B cell (primary cell): ENCODE measurements around the gene LPIN3. TPM values are rescaled to one million over a fixed set of nuclear protein-coding genes. Genes with fewer than 3 reads are reported as not detected.

ENCODE experiments used
- ATAC-seq: fragments of 200-7000 bp; cut with Tn5 transposase; one replicate; pipeline ENCODE4 v1.10.0; 2021; ENCODE audit warnings: low read depth, mild to moderate bottlenecking, moderate number of reproducible peaks, moderate library complexity
- CTCF ChIA-PET: fragments of 350-600 bp; sonication (Branson Sonifier 250); formaldehyde crosslinking; loops from one replicate; lab custom pipeline; 2021; ENCODE audit warnings: antibody characterized with exemption, inconsistent platforms; lab: Charles Lee
- POLR2A ChIA-PET: fragments of 350-600 bp; sonication (Branson Sonifier 250); formaldehyde crosslinking; loops from one replicate; lab custom pipeline; 2021; ENCODE audit warnings: antibody characterized with exemption; lab: Charles Lee
- DNase-seq: peaks from one replicate; pipeline ENCODE4 v3.0.0; 2013
- H2AFZ ChIP-seq: 2 replicates; pipeline ENCODE4 v1.6.1; 2012; ENCODE audit warnings: mild to moderate bottlenecking, low read depth, low read length; ENCODE audit not compliant: insufficient read depth, poor library complexity, severe bottlenecking
- H3K27ac ChIP-seq, 2 donors: 1 replicate in 1 of 2; 2 replicates in 1 of 2; pipeline ENCODE4 v1.5.1; 2012 to 2013; ENCODE audit warnings: low read length in 2 of 2, mild to moderate bottlenecking in 2 of 2, moderate library complexity in 1 of 2
- H3K27me3 ChIP-seq, 4 experiments: fragments of 200-600 bp in 1 of 4; sonication (generic) in 1 of 4; replicated peaks in 1 of 4; 1 replicate in 2 of 4; 2 replicates in 2 of 4; pipeline versions ENCODE4 v1.6.1 to v1.7.0; 2013 to 2016; ENCODE audit warnings: low read length in 3 of 4, mild to moderate bottlenecking in 2 of 4, mixed read lengths in 1 of 4, moderate library complexity in 1 of 4; ENCODE audit not compliant: insufficient read depth in 4 of 4, control insufficient read depth in 3 of 4; ENCODE audit errors: control extremely low read depth in 1 of 4
- H3K36me3 ChIP-seq, 2 experiments: replicated peaks in 1 of 2; 1 replicate in 1 of 2; 2 replicates in 1 of 2; pipeline versions ENCODE4 v1.6.1 to v1.7.1; 2013; ENCODE audit warnings: low read length in 1 of 2; ENCODE audit not compliant: insufficient read depth in 2 of 2, control insufficient read depth in 1 of 2; ENCODE audit errors: control extremely low read depth in 1 of 2, extremely low read depth in 1 of 2
- H3K4me1 ChIP-seq, 2 donors: fragments of 200-600 bp in 1 of 2; sonication (generic) in 1 of 2; 1 replicate in 1 of 2; 2 replicates in 1 of 2; pipeline versions ENCODE4 v1.5.1 to v1.6.1; 2013 to 2017; ENCODE audit warnings: low read length in 2 of 2; ENCODE audit not compliant: control insufficient read depth in 2 of 2, insufficient read depth in 2 of 2
- H3K4me2 ChIP-seq: replicated peaks from 2 replicates; pipeline ENCODE3; 2012; ENCODE audit warnings: mild to moderate bottlenecking, low read depth, low read length; ENCODE audit not compliant: poor library complexity, severe bottlenecking
- H3K4me3 ChIP-seq, 5 experiments: fragments of 200-600 bp in 1 of 5; sonication (generic) in 1 of 5; 1 replicate in 3 of 5; 2 replicates in 2 of 5; pipeline versions ENCODE4 v1.5.1 to v1.7.0; 2011 to 2016; ENCODE audit warnings: low read length in 4 of 5, mild to moderate bottlenecking in 4 of 5, low read depth in 2 of 5, control low read depth in 1 of 5, moderate library complexity in 1 of 5; ENCODE audit not compliant: insufficient read depth in 1 of 5; ENCODE audit errors: control extremely low read depth in 1 of 5, extremely low read depth in 1 of 5
- H3K79me2 ChIP-seq: fragments of 200-600 bp; sonication (generic); one replicate; pipeline ENCODE4 v1.6.0; 2016; ENCODE audit warnings: low read length; ENCODE audit not compliant: control insufficient read depth, insufficient read depth
- H3K9ac ChIP-seq: fragments of 200-600 bp; sonication (generic); 2 replicates; pipeline ENCODE4 v1.6.1; 2017; ENCODE audit warnings: mild to moderate bottlenecking, low read length, moderate library complexity
- H3K9me3 ChIP-seq, 3 donors: one replicate each; pipeline versions ENCODE4 v1.6.1 to v1.7.1; 2013; ENCODE audit warnings: low read length in 2 of 3; ENCODE audit not compliant: control insufficient read depth in 2 of 3, insufficient read depth in 1 of 3; ENCODE audit errors: control extremely low read depth in 1 of 3
- H4K20me1 ChIP-seq: 2 replicates; pipeline ENCODE4 v1.6.0; 2012; ENCODE audit warnings: mild to moderate bottlenecking, low read length; ENCODE audit not compliant: insufficient read depth, control insufficient read depth, poor library complexity, severe bottlenecking
- H3K27ac Mint-ChIP-seq: one replicate; pipeline ENCODE4 v1.8.0; 2021; ENCODE audit warnings: mixed read lengths
- H3K27me3 Mint-ChIP-seq: one replicate; pipeline ENCODE4 v1.8.0; 2021; ENCODE audit warnings: mixed read lengths
- H3K4me1 Mint-ChIP-seq: one replicate; pipeline ENCODE4 v1.8.0; 2021; ENCODE audit warnings: mixed read lengths
- H3K4me3 Mint-ChIP-seq: one replicate; pipeline ENCODE4 v1.8.0; 2021; ENCODE audit warnings: mixed read lengths
- H3K9me3 Mint-ChIP-seq: one replicate; pipeline ENCODE4 v1.8.0; 2022; ENCODE audit warnings: mixed read lengths; ENCODE audit not compliant: insufficient read depth
- CTCF ChIP-seq: fragments of 200-600 bp; IDR thresholded peaks from one replicate; pipeline ENCODE4 v1.8.0; 2022; ENCODE audit warnings: antibody characterized with exemption, mild to moderate bottlenecking
- EZH2 ChIP-seq: IDR thresholded peaks from 2 replicates; pipeline ENCODE4 v1.6.1; 2012; ENCODE audit warnings: borderline replicate concordance, low read depth, mild to moderate bottlenecking, moderate library complexity, low read length; ENCODE audit not compliant: insufficient read depth, poor library complexity, severe bottlenecking
- WGBS: methylation state at CpG from one replicate; pipeline ENCODE4 v1.1.5; 2013; ENCODE audit warnings: missing lambda C conversion rate; ENCODE audit not compliant: insufficient coverage; 5-methylcytosine and 5-hydroxymethylcytosine counted together
- intact Hi-C: fragments of 100-400 bp; cut with micrococcal nuclease; formaldehyde crosslinking; loops from one replicate; pipeline ENCODE4 v1.10.0; 2022
- polyA plus RNA-seq: library from polyadenylated mRNA; depleted of rRNA; stranded (reverse); fragments of >200 nt; gene quantifications from 2 replicates; pipeline ENCODE4 v1.2.3, GENCODE V29; 2012
- total RNA-seq, 2 donors: library from RNA; stranded (reverse); fragments of 120-200 nt in 1 of 2; gene quantifications; 1 replicate in 1 of 2; 2 replicates in 1 of 2; pipeline versions ENCODE4 v1.2.3 to v1.2.4, GENCODE V29; 2013 to 2022

The LPIN3 gene
- total and polyA plus RNA-seq, 2 donors (not counting 1 experiment from before 2014, with no cell fraction given) = 0.84 to 1.2 TPM

- Mint-ChIP-seq H3K4me3 (no peak overlapping the region), H3K4me1 (peaks cover 3% of the 10 kb centered on the region), H3K27me3 (no peaks in the 10 kb centered on the region), H3K9me3 (no peaks in the 10 kb centered on the region), H3K27ac (no peak overlapping the region)
- peaks cover 0 to 76% of the 10 kb centered on the region in 2 experiments for H3K36me3 ChIP-seq
- peaks cover 0 to 3% of the 10 kb centered on the region in 2 donors for H3K4me1 ChIP-seq
- no peak for DNase-seq
- no peaks in the 10 kb centered on the region for H3K79me2 ChIP-seq
- no peaks in the 10 kb centered on the region for H3K27me3 ChIP-seq
- H3K27ac ChIP-seq = no peak overlapping the region
- no peak overlapping the region for H3K4me2 ChIP-seq
- TF ChIP-seq CTCF (no peak), EZH2 (no peak)
- no peak for ATAC-seq
- H3K4me3 ChIP-seq = no peak overlapping the region
- H2AFZ ChIP-seq = no peak overlapping the region
- intact Hi-C loops = no loop called here
- WGBS = 97% methylated on average over 9 of the region's 10 CpGs
- H3K9ac ChIP-seq = no peak overlapping the region
- no peaks in the 10 kb centered on the region for H3K9me3 ChIP-seq
- H4K20me1 ChIP-seq = no peaks in the 10 kb centered on the region
- ChIA-PET CTCF (interaction anchor here (0.7 kb wide), 1 partner anchor 65 kb away, joined by 3 read pairs; no protein-coding TSS in a partner anchor), POLR2A (no interaction called here)
Observed at GRCh38 chr20:41407607-41408006, 67.0 kb downstream of the LPIN3 start.

- H3K4me3 Mint-ChIP-seq = no peak overlapping the region
- peaks cover 0 to 82% of the 10 kb centered on the region in 2 experiments for H3K36me3 ChIP-seq
- TF ChIP-seq EZH2 (no peak), CTCF (no peak)
Observed at GRCh38 chr20:41408156-41408794, 67.7 kb downstream of the LPIN3 start.

More at GRCh38 chr20:41408156-41408794, 67.7 kb downstream of the LPIN3 start:
- Histone ChIP-seq H3K27ac (no peak overlapping the region), H3K79me2 (no peaks in the 10 kb centered on the region), H3K27me3 (no peaks in the 10 kb centered on the region), H4K20me1 (no peaks in the 10 kb centered on the region), H3K4me3 (no peak overlapping the region), H3K4me2 (no peak overlapping the region), H2AFZ (no peak overlapping the region), H3K9me3 (no peaks in the 10 kb centered on the region), H3K9ac (no peak overlapping the region), H3K4me1 (peaks cover 0 to 3% of the 10 kb centered on the region in 2 donors)
- no peaks in the 10 kb centered on the region for H3K27me3 Mint-ChIP-seq
- ChIA-PET CTCF (interaction anchor here (0.7 kb wide), 1 partner anchor 66 kb away, joined by 3 read pairs; no protein-coding TSS in a partner anchor), POLR2A (no interaction called here)
- 45% methylated on average over 2 of the region's 5 CpGs for WGBS
- ATAC-seq (no peak), DNase-seq (no peak)
- peak overlapping the region; percentile 32 for H3K27ac Mint-ChIP-seq
- intact Hi-C loops = no loop called here
- no peaks in the 10 kb centered on the region for H3K9me3 Mint-ChIP-seq
- peaks cover 3% of the 10 kb centered on the region for H3K4me1 Mint-ChIP-seq
